MCF 10A (cell line): ENCODE measurements around the gene ABLIM3. TPM values are rescaled to one million over a fixed set of nuclear protein-coding genes. Genes with fewer than 3 reads are reported as not detected.

ENCODE experiments used
- BruUV-seq: library from RNA; stranded (reverse); fragments of 400-500 nt; replicated peaks from 2 replicates; lab custom pipeline; 2021; lab: Mats Ljungman, UMichigan
- CTCF ChIA-PET: fragments of 300-600 bp; sonication (Branson Sonifier 250); formaldehyde crosslinking; extraction: SDS; loops from one replicate; lab custom pipeline; 2021; ENCODE audit warnings: antibody characterized with exemption, inconsistent platforms; lab: Yijun Ruan, JAX
- POLR2A ChIA-PET: fragments of 300-600, 350-650 bp; sonication (Branson Sonifier 250); formaldehyde crosslinking; extraction: SDS; loops from one replicate; lab custom pipeline; 2020; ENCODE audit warnings: antibody characterized with exemption, inconsistent platforms; lab: Yijun Ruan, JAX
- DNase-seq: peaks from one replicate; pipeline ENCODE4 v3.0.0-alpha.2; 2018; ENCODE audit not compliant: unreplicated experiment
- H3K27ac Mint-ChIP-seq: one replicate; pipeline ENCODE4 v1.8.0; 2022; ENCODE audit warnings: mild to moderate bottlenecking, low read depth, mixed read lengths; ENCODE audit not compliant: unreplicated experiment
- H3K27me3 Mint-ChIP-seq: one replicate; pipeline ENCODE4 v1.8.0; 2022; ENCODE audit warnings: mixed read lengths; ENCODE audit not compliant: insufficient read depth, unreplicated experiment
- H3K36me3 Mint-ChIP-seq: one replicate; pipeline ENCODE4 v1.8.0; 2022; ENCODE audit warnings: mild to moderate bottlenecking, moderate library complexity, mixed read lengths; ENCODE audit not compliant: insufficient read depth, unreplicated experiment
- H3K4me1 Mint-ChIP-seq: one replicate; pipeline ENCODE4 v1.8.0; 2022; ENCODE audit warnings: mixed read lengths; ENCODE audit not compliant: insufficient read depth, unreplicated experiment
- H3K4me3 Mint-ChIP-seq: one replicate; pipeline ENCODE4 v1.8.0; 2022; ENCODE audit warnings: mild to moderate bottlenecking, moderate library complexity, mixed read lengths; ENCODE audit not compliant: unreplicated experiment
- H3K9me3 Mint-ChIP-seq: one replicate; pipeline ENCODE4 v1.8.0; 2022; ENCODE audit warnings: mixed read lengths; ENCODE audit not compliant: unreplicated experiment
- intact Hi-C: fragments of 100-400 bp; cut with micrococcal nuclease; formaldehyde crosslinking; loops from 2 replicates; pipeline ENCODE4 v1.14.1; 2022
- total RNA-seq: library from RNA; stranded (reverse); gene quantifications from 2 replicates; pipeline ENCODE4 v1.2.3, GENCODE V29; 2022
- TF ChIP-seq, protein P1 (sequence below): fragments of 200-600 bp; IDR thresholded peaks from one replicate; pipeline ENCODE4 v1.8.0; 2022; ENCODE audit warnings: antibody characterized with exemption, mild to moderate bottlenecking; ENCODE audit not compliant: unreplicated experiment

Gene ABLIM3
- total RNA-seq, 1 experiment from 2014 or later = 168 TPM

DNA sequence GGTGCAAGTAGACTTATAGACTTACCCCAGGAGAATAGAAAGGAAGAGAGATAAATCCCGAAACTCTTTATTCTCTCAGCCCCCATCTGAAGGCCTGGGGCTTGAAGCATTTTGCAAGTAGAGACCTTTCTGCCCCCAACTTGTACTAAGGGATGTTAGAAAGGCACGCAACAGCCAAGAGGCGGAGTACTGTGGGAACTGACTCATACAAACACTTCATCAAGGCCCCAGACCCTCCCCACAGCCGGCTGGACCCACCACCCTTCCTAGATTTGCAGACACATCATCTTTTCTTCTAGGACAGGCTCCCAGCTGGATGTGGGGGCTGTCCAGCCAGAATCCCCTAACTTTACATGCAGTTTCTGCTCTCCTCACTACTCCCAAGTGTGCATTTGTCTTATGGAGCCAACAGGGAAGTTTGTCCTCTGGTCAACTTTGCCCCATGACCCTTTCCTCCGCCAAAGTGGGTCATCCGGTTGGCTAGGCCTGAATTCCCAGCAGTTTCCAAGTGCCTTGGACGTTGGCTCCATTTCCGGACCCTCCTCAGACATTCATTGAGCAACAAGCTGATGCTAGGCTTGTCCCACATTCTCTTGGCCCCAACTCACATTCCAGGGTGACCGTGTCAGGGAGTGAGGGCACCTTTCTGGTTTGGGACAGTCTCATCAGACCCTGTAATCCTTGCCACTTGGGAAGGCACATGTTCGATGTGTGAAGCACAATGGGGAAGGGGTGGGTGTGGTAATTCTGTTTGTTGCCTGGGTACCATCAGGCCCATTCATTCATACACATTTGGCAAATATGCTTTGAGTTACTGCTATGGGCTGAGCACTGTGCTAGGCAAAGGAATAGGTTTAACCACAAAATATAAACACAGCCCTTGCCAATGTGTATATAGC lies 64.6 kb downstream of the ABLIM3 start:
- Mint-ChIP-seq H3K4me3 (peak overlapping the region; percentile 15), H3K36me3 (peaks cover 46% of the 10 kb centered on the region), H3K9me3 (no peaks in the 10 kb centered on the region), H3K4me1 (peaks cover 25% of the 10 kb centered on the region), H3K27me3 (no peaks in the 10 kb centered on the region), H3K27ac (peak overlapping the region; percentile 78)
- POLR2A ChIA-PET = interaction anchor here (0.6 to 1.8 kb wide), 5 partner anchors 10 to 283 kb away, joined by 3 to 7 read pairs (median 3); no protein-coding TSS in a partner anchor
- TF ChIP-seq, protein P1, sequence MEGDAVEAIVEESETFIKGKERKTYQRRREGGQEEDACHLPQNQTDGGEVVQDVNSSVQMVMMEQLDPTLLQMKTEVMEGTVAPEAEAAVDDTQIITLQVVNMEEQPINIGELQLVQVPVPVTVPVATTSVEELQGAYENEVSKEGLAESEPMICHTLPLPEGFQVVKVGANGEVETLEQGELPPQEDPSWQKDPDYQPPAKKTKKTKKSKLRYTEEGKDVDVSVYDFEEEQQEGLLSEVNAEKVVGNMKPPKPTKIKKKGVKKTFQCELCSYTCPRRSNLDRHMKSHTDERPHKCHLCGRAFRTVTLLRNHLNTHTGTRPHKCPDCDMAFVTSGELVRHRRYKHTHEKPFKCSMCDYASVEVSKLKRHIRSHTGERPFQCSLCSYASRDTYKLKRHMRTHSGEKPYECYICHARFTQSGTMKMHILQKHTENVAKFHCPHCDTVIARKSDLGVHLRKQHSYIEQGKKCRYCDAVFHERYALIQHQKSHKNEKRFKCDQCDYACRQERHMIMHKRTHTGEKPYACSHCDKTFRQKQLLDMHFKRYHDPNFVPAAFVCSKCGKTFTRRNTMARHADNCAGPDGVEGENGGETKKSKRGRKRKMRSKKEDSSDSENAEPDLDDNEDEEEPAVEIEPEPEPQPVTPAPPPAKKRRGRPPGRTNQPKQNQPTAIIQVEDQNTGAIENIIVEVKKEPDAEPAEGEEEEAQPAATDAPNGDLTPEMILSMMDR = no peak
- DNase-seq = peak; percentile 73
- no TSS peak for BruUV-seq
- CTCF ChIA-PET = interaction anchor here (0.6 to 1.7 kb wide), 6 partner anchors 12 to 170 kb away, joined by 3 to 6 read pairs (median 4); partner anchors contain the start of gene ABLIM3
- intact Hi-C loops = no loop called here

DNA sequence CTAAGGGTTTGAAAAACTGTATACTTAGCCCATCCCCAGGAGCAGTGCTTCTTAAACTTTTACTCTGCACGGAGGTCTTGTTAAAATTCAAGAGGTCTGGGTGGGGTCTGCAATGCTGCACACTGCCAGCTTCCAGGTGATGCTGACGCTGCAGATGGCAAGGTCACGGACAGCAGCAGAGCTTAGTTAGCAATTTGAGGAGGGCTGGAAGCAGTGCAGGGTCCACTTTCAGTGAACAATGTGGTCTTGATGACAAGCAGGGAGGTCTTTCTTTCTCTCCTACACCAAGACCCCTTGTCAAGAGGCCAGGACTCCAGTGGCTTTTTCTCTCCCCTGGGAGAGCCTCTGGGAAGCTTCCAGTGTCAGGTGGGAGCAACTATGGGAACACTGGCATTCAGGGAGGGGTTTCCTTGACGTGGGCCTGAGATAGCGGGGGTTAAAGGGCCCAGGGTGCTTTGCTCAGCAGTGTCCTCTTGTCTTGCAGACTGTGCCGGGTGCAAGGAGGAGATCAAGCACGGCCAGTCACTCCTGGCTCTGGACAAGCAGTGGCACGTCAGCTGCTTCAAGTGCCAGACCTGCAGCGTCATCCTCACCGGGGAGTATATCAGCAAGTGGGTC lies 65.3 kb downstream of the ABLIM3 start:
- peak; percentile 64 for DNase-seq
- H3K4me3 Mint-ChIP-seq = no peak overlapping the region
- H3K27ac Mint-ChIP-seq = peak overlapping the region; percentile 52
- no peaks in the 10 kb centered on the region for H3K9me3 Mint-ChIP-seq
- H3K4me1 Mint-ChIP-seq = peaks cover 25% of the 10 kb centered on the region
- peaks cover 53% of the 10 kb centered on the region for H3K36me3 Mint-ChIP-seq
- ChIA-PET CTCF (interaction anchor here (0.6 to 1.1 kb wide), 3 partner anchors 82 to 171 kb away, joined by 3 to 4 read pairs (median 3); no protein-coding TSS in a partner anchor), POLR2A (interaction anchor here (0.6 to 1.8 kb wide), 5 partner anchors 11 to 282 kb away, joined by 3 to 7 read pairs (median 3); no protein-coding TSS in a partner anchor)
- TF ChIP-seq, protein P1 = no peak
- intact Hi-C loops = no loop called here
- no TSS peak for BruUV-seq
- H3K27me3 Mint-ChIP-seq = no peaks in the 10 kb centered on the region

DNA sequence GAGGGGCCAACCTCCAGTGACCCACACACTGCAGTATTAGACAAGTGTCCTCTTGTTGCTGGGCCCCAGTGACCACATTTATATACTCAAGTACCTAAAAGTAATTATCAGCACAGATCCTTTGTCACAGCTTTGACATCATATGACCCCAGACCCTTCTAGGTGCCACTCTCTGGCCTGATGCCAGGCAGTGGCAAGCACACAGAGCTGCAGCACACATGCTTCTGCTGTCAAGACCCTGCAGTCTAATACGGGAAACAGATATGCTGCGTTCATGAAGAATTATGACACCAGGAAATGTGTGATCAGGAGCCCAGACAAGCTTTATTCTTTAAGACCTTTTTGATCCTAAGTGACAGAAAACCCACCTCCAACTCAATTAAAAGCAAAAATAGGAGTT lies 66.5 kb downstream of the ABLIM3 start:
- intact Hi-C loops = no loop called here
- BruUV-seq = no TSS peak

More for the DNA sequence above, 66.5 kb downstream of the ABLIM3 start:
- H3K27me3 Mint-ChIP-seq = no peaks in the 10 kb centered on the region
- peak overlapping the region; percentile 52 for H3K27ac Mint-ChIP-seq
- no peaks in the 10 kb centered on the region for H3K9me3 Mint-ChIP-seq
- TF ChIP-seq, protein P1 = no peak
- peaks cover 25% of the 10 kb centered on the region for H3K4me1 Mint-ChIP-seq
- no peak overlapping the region for H3K4me3 Mint-ChIP-seq
- H3K36me3 Mint-ChIP-seq = peaks cover 65% of the 10 kb centered on the region
- ChIA-PET POLR2A (interaction anchor here (0.5 to 1.8 kb wide), 2 partner anchors 12 to 61 kb away, joined by 3 to 7 read pairs; no protein-coding TSS in a partner anchor), CTCF (interaction anchor here (0.6 to 1.1 kb wide), 2 partner anchors 83 to 1754 kb away, joined by 3 read pairs; no protein-coding TSS in a partner anchor)
- DNase-seq = no peak
